H9 (cell line): ENCODE data around the gene SOX3. TPM values are rescaled to one million over a fixed set of nuclear protein-coding genes. Genes with fewer than 3 reads are reported as not detected.

Experiments
- DNase-seq: peaks from one replicate; pipeline ENCODE4 v3.0.0-alpha.2; 2017
- H2AFZ ChIP-seq: one replicate; pipeline ENCODE4 v1.6.1; 2013; ENCODE audit warnings: mild to moderate bottlenecking, low read length, control low read depth, moderate library complexity
- H2AK5ac ChIP-seq: 2 replicates; pipeline ENCODE4 v1.6.1; 2013; ENCODE audit warnings: low read length, control low read depth, mixed read lengths; ENCODE audit not compliant: insufficient read length
- H2BK120ac ChIP-seq: one replicate; pipeline ENCODE4 v1.6.1; 2013; ENCODE audit warnings: low read depth, mild to moderate bottlenecking, low read length, control low read depth, inconsistent platforms; ENCODE audit not compliant: poor library complexity, severe bottlenecking
- H2BK12ac ChIP-seq: 2 replicates; pipeline ENCODE4 v1.6.1; 2013; ENCODE audit warnings: low read length, control low read depth, mixed read lengths, low read depth; ENCODE audit not compliant: insufficient read length
- H2BK15ac ChIP-seq: 2 replicates; pipeline ENCODE4 v1.6.1; 2013; ENCODE audit warnings: low read depth, low read length, control low read depth
- H2BK20ac ChIP-seq: one replicate; pipeline ENCODE4 v1.6.1; 2013; ENCODE audit warnings: low read depth, mild to moderate bottlenecking, low read length, control low read depth, inconsistent platforms; ENCODE audit not compliant: poor library complexity, severe bottlenecking
- H2BK5ac ChIP-seq: 2 replicates; pipeline ENCODE4 v1.6.1; 2013; ENCODE audit warnings: low read length, control low read depth, mixed read lengths; ENCODE audit not compliant: insufficient read length
- H3K14ac ChIP-seq: 2 replicates; pipeline ENCODE4 v1.6.1; 2013; ENCODE audit warnings: low read length, control low read depth; ENCODE audit not compliant: insufficient read depth
- H3K18ac ChIP-seq: 2 replicates; pipeline ENCODE4 v1.6.1; 2013; ENCODE audit warnings: low read depth, mild to moderate bottlenecking, mixed read lengths, low read length, control low read depth; ENCODE audit not compliant: insufficient read length
- H3K23ac ChIP-seq: 2 replicates; pipeline ENCODE4 v1.6.1; 2013; ENCODE audit warnings: low read length, control low read depth, mixed read lengths, low read depth; ENCODE audit not compliant: insufficient read length
- H3K23me2 ChIP-seq: 2 replicates; pipeline ENCODE4 v1.6.1; 2013; ENCODE audit warnings: low read depth, mild to moderate bottlenecking, mixed read lengths, low read length, control low read depth; ENCODE audit not compliant: insufficient read length, poor library complexity, severe bottlenecking
- H3K27ac ChIP-seq: 2 replicates; pipeline ENCODE4 v1.5.1; 2013; ENCODE audit warnings: low read length, control low read depth, mixed read lengths, low read depth; ENCODE audit not compliant: insufficient read length
- H3K27me3 ChIP-seq: 2 replicates; pipeline ENCODE4 v1.6.1; 2013; ENCODE audit warnings: low read length, control low read depth, inconsistent platforms; ENCODE audit not compliant: insufficient read depth
- H3K4ac ChIP-seq: 2 replicates; pipeline ENCODE4 v1.6.1; 2013; ENCODE audit warnings: low read depth, mild to moderate bottlenecking, control low read depth, inconsistent platforms, low read length, moderate library complexity
- H3K4me1 ChIP-seq: 2 replicates; pipeline ENCODE4 v1.6.1; 2013; ENCODE audit warnings: low read length, control low read depth, inconsistent platforms; ENCODE audit not compliant: insufficient read depth
- H3K4me2 ChIP-seq: 2 replicates; pipeline ENCODE4 v1.6.1; 2013; ENCODE audit warnings: low read length, control low read depth, mixed read lengths; ENCODE audit not compliant: insufficient read length, insufficient read depth
- H3K56ac ChIP-seq: 2 replicates; pipeline ENCODE4 v1.6.1; 2013; ENCODE audit warnings: low read depth, mild to moderate bottlenecking, mixed read lengths, low read length, control low read depth; ENCODE audit not compliant: insufficient read length
- H3K79me1 ChIP-seq: 2 replicates; pipeline ENCODE4 v1.6.1; 2013; ENCODE audit warnings: low read depth, mild to moderate bottlenecking, moderate library complexity, low read length, control low read depth, inconsistent platforms; ENCODE audit not compliant: insufficient read depth, poor library complexity, severe bottlenecking
- H3K79me2 ChIP-seq: 2 replicates; pipeline ENCODE4 v1.6.1; 2013; ENCODE audit warnings: low read length, control low read depth, inconsistent platforms; ENCODE audit not compliant: insufficient read depth
- H3K9ac ChIP-seq: 2 replicates; pipeline ENCODE4 v1.6.1; 2013; ENCODE audit warnings: low read length, control low read depth, mixed read lengths; ENCODE audit not compliant: insufficient read length; ENCODE audit errors: extremely low read depth
- H3K9me3 ChIP-seq: one replicate; pipeline ENCODE4 v1.6.1; 2013; ENCODE audit warnings: low read depth, low read length, inconsistent platforms; ENCODE audit not compliant: control insufficient read depth
- H3T11ph ChIP-seq: one replicate; pipeline ENCODE4 v1.6.1; 2013; ENCODE audit warnings: mild to moderate bottlenecking, low read length, control low read depth, inconsistent platforms
- H4K20me1 ChIP-seq: one replicate; pipeline ENCODE4 v1.6.1; 2013; ENCODE audit not compliant: control insufficient read depth, insufficient read length, insufficient read depth
- H4K5ac ChIP-seq: 2 replicates; pipeline ENCODE4 v1.6.1; 2013; ENCODE audit warnings: low read depth, mild to moderate bottlenecking, mixed read lengths, low read length, control low read depth; ENCODE audit not compliant: insufficient read length
- H4K8ac ChIP-seq: replicated peaks from 2 replicates; pipeline ENCODE4 v1.6.1; 2013; ENCODE audit warnings: low read length, control low read depth, mixed read lengths, low read depth; ENCODE audit not compliant: insufficient read length
- H4K91ac ChIP-seq: 2 replicates; pipeline ENCODE4 v1.6.1; 2013; ENCODE audit warnings: low read depth, mild to moderate bottlenecking, moderate library complexity, mixed read lengths, low read length, control low read depth; ENCODE audit not compliant: insufficient read length
- H3K27ac Mint-ChIP-seq, 3 experiments: 2 replicates in 2 of 3; 3 replicates in 1 of 3; pipeline ENCODE4 v1.8.0; 2020 to 2021; ENCODE audit warnings: mixed read lengths in 3 of 3, mild to moderate bottlenecking in 1 of 3, moderate library complexity in 1 of 3
- H3K27me3 Mint-ChIP-seq: 2 replicates; pipeline ENCODE4 v1.8.0; 2021; ENCODE audit warnings: low read depth, mild to moderate bottlenecking, moderate library complexity, mixed read lengths
- H3K36me3 Mint-ChIP-seq, 3 experiments: 2 replicates in 2 of 3; 3 replicates in 1 of 3; pipeline ENCODE4 v1.8.0; 2020 to 2021; ENCODE audit warnings: low read depth in 3 of 3, mixed read lengths in 3 of 3; ENCODE audit not compliant: insufficient read depth in 1 of 3
- H3K4me1 Mint-ChIP-seq, 2 experiments: 2 replicates each; pipeline ENCODE4 v1.8.0; 2020; ENCODE audit warnings: mixed read lengths in 2 of 2
- H3K4me3 Mint-ChIP-seq, 2 experiments: 2 replicates in 1 of 2; 3 replicates in 1 of 2; pipeline ENCODE4 v1.8.0; 2020 to 2021; ENCODE audit warnings: mild to moderate bottlenecking in 2 of 2, mixed read lengths in 2 of 2, moderate library complexity in 1 of 2
- H3K9me3 Mint-ChIP-seq, 2 experiments: 2 replicates in 1 of 2; 3 replicates in 1 of 2; pipeline ENCODE4 v1.8.0; 2020; ENCODE audit warnings: mild to moderate bottlenecking in 2 of 2, mixed read lengths in 2 of 2, moderate library complexity in 1 of 2
- WGBS: extraction: QIAGEN DNeasy Blood & Tissue Kit; methylation state at CpG from one replicate; pipeline ENCODE4 v1.1.7; 2013; ENCODE audit warnings: missing lambda C conversion rate, low lambda C conversion rate, mixed read lengths; ENCODE audit not compliant: insufficient read length; ENCODE audit errors: extremely low coverage; 5-methylcytosine and 5-hydroxymethylcytosine counted together
- total RNA-seq: library from RNA; stranded (reverse); gene quantifications from 2 replicates; pipeline ENCODE4 v1.2.1, GENCODE V29; 2021
- TF ChIP-seq, protein P1 (sequence below): fragments of 200-600 bp; sonication (generic); conservative IDR thresholded peaks from 3 replicates; pipeline ENCODE4 v1.8.0; 2021; ENCODE audit warnings: antibody characterized with exemption, mild to moderate bottlenecking

Gene SOX3
- total RNA-seq, 1 experiment from 2014 or later = 7.7 TPM

GRCh38 chrX:140492066-140492994, 12.5 kb downstream of the SOX3 start:
- H3K18ac ChIP-seq = no peak overlapping the region
- H2BK15ac ChIP-seq = no peak overlapping the region
- H3K36me3 Mint-ChIP-seq = no peaks in the 10 kb centered on the region
- WGBS = no CpG with 5 or more reads among the region's 4 CpGs
- H3K4ac ChIP-seq = no peak overlapping the region
- H3K23ac ChIP-seq = no peak overlapping the region
- no peaks in the 10 kb centered on the region for H3K9me3 ChIP-seq
- TF ChIP-seq, protein P1, sequence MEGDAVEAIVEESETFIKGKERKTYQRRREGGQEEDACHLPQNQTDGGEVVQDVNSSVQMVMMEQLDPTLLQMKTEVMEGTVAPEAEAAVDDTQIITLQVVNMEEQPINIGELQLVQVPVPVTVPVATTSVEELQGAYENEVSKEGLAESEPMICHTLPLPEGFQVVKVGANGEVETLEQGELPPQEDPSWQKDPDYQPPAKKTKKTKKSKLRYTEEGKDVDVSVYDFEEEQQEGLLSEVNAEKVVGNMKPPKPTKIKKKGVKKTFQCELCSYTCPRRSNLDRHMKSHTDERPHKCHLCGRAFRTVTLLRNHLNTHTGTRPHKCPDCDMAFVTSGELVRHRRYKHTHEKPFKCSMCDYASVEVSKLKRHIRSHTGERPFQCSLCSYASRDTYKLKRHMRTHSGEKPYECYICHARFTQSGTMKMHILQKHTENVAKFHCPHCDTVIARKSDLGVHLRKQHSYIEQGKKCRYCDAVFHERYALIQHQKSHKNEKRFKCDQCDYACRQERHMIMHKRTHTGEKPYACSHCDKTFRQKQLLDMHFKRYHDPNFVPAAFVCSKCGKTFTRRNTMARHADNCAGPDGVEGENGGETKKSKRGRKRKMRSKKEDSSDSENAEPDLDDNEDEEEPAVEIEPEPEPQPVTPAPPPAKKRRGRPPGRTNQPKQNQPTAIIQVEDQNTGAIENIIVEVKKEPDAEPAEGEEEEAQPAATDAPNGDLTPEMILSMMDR = no peak
- H2AK5ac ChIP-seq = no peak overlapping the region
- H3K23me2 ChIP-seq = no peaks in the 10 kb centered on the region
- no peak overlapping the region for H2BK20ac ChIP-seq
- no peak overlapping the region for H2AFZ ChIP-seq
- no peak overlapping the region for H2BK12ac ChIP-seq
- H2BK120ac ChIP-seq = no peak overlapping the region
- no peak overlapping the region for H3K9ac ChIP-seq
- no peak overlapping the region for H3T11ph ChIP-seq
- no peaks in the 10 kb centered on the region; a peak in 1 of 5 replicates for H3K9me3 Mint-ChIP-seq
- no peak overlapping the region for H3K27ac ChIP-seq
- no peaks in the 10 kb centered on the region for H3K79me2 ChIP-seq
- no peaks in the 10 kb centered on the region; the same call in 1 of the 2 replicates for H3K4me1 ChIP-seq
- peaks cover 2 to 3% of the 10 kb centered on the region in 2 experiments; a peak in 2 of 4 replicates for H3K4me1 Mint-ChIP-seq
- no peak overlapping the region for H2BK5ac ChIP-seq
- no peak overlapping the region for H4K8ac ChIP-seq
- no peaks in the 10 kb centered on the region for H3K79me1 ChIP-seq
- H3K4me3 Mint-ChIP-seq = no peak overlapping the region
- no peak for DNase-seq
- no peak overlapping the region for H4K5ac ChIP-seq
- H3K27ac Mint-ChIP-seq = no peak overlapping the region
- H3K4me2 ChIP-seq = no peak overlapping the region
- H3K27me3 ChIP-seq = no peaks in the 10 kb centered on the region
- no peaks in the 10 kb centered on the region for H4K20me1 ChIP-seq
- H3K56ac ChIP-seq = no peak overlapping the region
- H4K91ac ChIP-seq = no peak overlapping the region
- peaks cover 11% of the 10 kb centered on the region for H3K27me3 Mint-ChIP-seq
- H3K14ac ChIP-seq = no peak overlapping the region
